Measurements from ENCODE around the gene DKK3.

The DKK3 gene

GRCh38 chr11:11983427-11983826 lies 25.0 kb downstream of the DKK3 start:
- H3K27ac Mint-ChIP-seq: no peak overlapping the region
- no peaks in the 10 kb centered on the region for H3K36me3 Mint-ChIP-seq
- no peak overlapping the region for H3K4me3 Mint-ChIP-seq
- H3K9me3 Mint-ChIP-seq: peaks cover under 1% of the 10 kb centered on the region
- H3K27me3 Mint-ChIP-seq: peaks cover 16% of the 10 kb centered on the region
- peaks cover 2% of the 10 kb centered on the region for H3K4me1 Mint-ChIP-seq
- no peak for ATAC-seq

GRCh38 chr11:11982975-11983374 lies 25.5 kb downstream of the DKK3 start:
- H3K9me3 Mint-ChIP-seq: peaks cover 4% of the 10 kb centered on the region
- H3K36me3 Mint-ChIP-seq: no peaks in the 10 kb centered on the region
- no peak overlapping the region for H3K4me3 Mint-ChIP-seq
- peaks cover 4% of the 10 kb centered on the region for H3K4me1 Mint-ChIP-seq
- no peak for ATAC-seq
- peaks cover 16% of the 10 kb centered on the region for H3K27me3 Mint-ChIP-seq
- H3K27ac Mint-ChIP-seq: no peak overlapping the region

DNA sequence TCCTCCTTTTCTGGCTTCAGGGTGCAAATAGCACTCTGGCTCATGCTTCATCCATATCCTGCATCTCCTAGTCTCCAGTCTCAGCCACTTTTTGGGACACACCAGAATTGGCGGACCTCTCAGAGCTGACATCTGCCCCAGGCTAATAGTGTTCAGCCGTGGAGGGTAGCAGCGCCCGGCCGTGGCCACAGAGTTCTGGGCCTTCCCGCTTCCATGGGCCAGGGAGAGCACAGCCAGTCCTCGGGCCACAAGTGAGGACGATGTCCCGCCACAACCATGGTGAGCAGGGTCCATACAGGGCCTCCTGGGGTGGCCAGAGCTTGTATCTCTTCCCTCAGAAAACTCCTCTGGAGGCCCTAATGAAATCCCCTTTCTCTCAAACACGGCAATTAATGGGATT lies 26.0 kb downstream of the DKK3 start:
- Mint-ChIP-seq H3K9me3 (peaks cover 4% of the 10 kb centered on the region), H3K4me1 (peaks cover 4% of the 10 kb centered on the region)
- ATAC-seq: no peak

GRCh38 chr11:11981840-11982239 lies 26.6 kb downstream of the DKK3 start:
- H3K27me3 Mint-ChIP-seq: peaks cover 16% of the 10 kb centered on the region
- H3K4me3 Mint-ChIP-seq: no peak overlapping the region
- no peak overlapping the region for H3K27ac Mint-ChIP-seq
- no peak for ATAC-seq
- no peaks in the 10 kb centered on the region for H3K36me3 Mint-ChIP-seq
- peaks cover 4% of the 10 kb centered on the region for H3K9me3 Mint-ChIP-seq
- peaks cover 4% of the 10 kb centered on the region for H3K4me1 Mint-ChIP-seq

More for the DNA sequence above, 26.0 kb downstream of the DKK3 start:
- no peaks in the 10 kb centered on the region for H3K36me3 Mint-ChIP-seq
- peaks cover 16% of the 10 kb centered on the region for H3K27me3 Mint-ChIP-seq
- H3K4me3 Mint-ChIP-seq: no peak overlapping the region
- no peak overlapping the region for H3K27ac Mint-ChIP-seq

- Mint-ChIP-seq H3K4me1 (peaks cover 4% of the 10 kb centered on the region), H3K4me3 (no peak overlapping the region), H3K9me3 (peaks cover 4% of the 10 kb centered on the region), H3K36me3 (no peaks in the 10 kb centered on the region), H3K27ac (no peak overlapping the region), H3K27me3 (peaks cover 16% of the 10 kb centered on the region)
- no peak for ATAC-seq
Observed at GRCh38 chr11:11981364-11981763, 27.1 kb downstream of the DKK3 start.

DNA sequence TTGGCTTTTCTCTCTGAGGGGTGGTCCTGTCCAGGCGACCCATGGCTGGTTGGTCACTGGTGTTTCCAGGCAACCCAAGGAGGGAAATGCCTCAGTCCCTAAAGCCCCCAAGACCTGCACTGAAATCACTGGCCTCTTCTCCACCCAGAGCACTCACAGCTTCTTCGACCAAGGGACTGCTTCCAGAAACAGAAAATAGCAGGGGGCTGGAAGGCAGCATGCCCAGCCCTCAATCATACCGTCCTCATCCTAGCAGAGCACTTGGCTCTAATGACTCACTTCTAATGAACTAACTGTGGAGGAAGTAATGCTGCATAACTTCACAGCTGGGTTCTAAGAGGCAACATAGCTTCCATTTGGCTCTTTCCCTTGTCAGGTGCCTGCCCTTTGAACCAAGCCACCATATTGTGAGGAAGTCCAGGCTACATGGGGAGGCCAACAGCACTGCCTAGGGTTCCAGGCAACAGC lies 27.6 kb downstream of the DKK3 start:
- peaks cover 16% of the 10 kb centered on the region for H3K27me3 Mint-ChIP-seq
- H3K4me3 Mint-ChIP-seq: no peak overlapping the region
- H3K9me3 Mint-ChIP-seq: peaks cover 4% of the 10 kb centered on the region
- peaks cover 4% of the 10 kb centered on the region for H3K4me1 Mint-ChIP-seq
- no peak overlapping the region for H3K27ac Mint-ChIP-seq
- no peak for ATAC-seq
- H3K36me3 Mint-ChIP-seq: no peaks in the 10 kb centered on the region

- Mint-ChIP-seq H3K27ac (no peak overlapping the region), H3K27me3 (peaks cover 16% of the 10 kb centered on the region), H3K4me1 (peaks cover 4% of the 10 kb centered on the region), H3K9me3 (peaks cover 4% of the 10 kb centered on the region), H3K36me3 (no peaks in the 10 kb centered on the region), H3K4me3 (no peak overlapping the region)
- ATAC-seq: no peak
Observed at GRCh38 chr11:11980200-11980599, 28.2 kb downstream of the DKK3 start.

GRCh38 chr11:11979488-11980117 lies 28.8 kb downstream of the DKK3 start:
- H3K4me3 Mint-ChIP-seq: no peak overlapping the region
- ATAC-seq: no peak
- peaks cover 4% of the 10 kb centered on the region for H3K4me1 Mint-ChIP-seq
- peaks cover 16% of the 10 kb centered on the region for H3K27me3 Mint-ChIP-seq
- H3K9me3 Mint-ChIP-seq: peaks cover 4% of the 10 kb centered on the region
- H3K27ac Mint-ChIP-seq: no peak overlapping the region
- H3K36me3 Mint-ChIP-seq: no peaks in the 10 kb centered on the region

GRCh38 chr11:11978792-11979487 lies 29.5 kb downstream of the DKK3 start:
- Mint-ChIP-seq H3K4me3 (no peak overlapping the region), H3K9me3 (peaks cover 4% of the 10 kb centered on the region), H3K36me3 (no peaks in the 10 kb centered on the region), H3K27me3 (peaks cover 16% of the 10 kb centered on the region), H3K27ac (no peak overlapping the region), H3K4me1 (peaks cover 4% of the 10 kb centered on the region)
- no peak for ATAC-seq

GRCh38 chr11:11978098-11978637 lies 30.3 kb downstream of the DKK3 start:
- Mint-ChIP-seq H3K27ac (no peak overlapping the region), H3K4me1 (peaks cover 4% of the 10 kb centered on the region), H3K27me3 (peaks cover 16% of the 10 kb centered on the region), H3K9me3 (peaks cover 4% of the 10 kb centered on the region), H3K36me3 (no peaks in the 10 kb centered on the region), H3K4me3 (no peak overlapping the region)
- ATAC-seq: no peak

DNA sequence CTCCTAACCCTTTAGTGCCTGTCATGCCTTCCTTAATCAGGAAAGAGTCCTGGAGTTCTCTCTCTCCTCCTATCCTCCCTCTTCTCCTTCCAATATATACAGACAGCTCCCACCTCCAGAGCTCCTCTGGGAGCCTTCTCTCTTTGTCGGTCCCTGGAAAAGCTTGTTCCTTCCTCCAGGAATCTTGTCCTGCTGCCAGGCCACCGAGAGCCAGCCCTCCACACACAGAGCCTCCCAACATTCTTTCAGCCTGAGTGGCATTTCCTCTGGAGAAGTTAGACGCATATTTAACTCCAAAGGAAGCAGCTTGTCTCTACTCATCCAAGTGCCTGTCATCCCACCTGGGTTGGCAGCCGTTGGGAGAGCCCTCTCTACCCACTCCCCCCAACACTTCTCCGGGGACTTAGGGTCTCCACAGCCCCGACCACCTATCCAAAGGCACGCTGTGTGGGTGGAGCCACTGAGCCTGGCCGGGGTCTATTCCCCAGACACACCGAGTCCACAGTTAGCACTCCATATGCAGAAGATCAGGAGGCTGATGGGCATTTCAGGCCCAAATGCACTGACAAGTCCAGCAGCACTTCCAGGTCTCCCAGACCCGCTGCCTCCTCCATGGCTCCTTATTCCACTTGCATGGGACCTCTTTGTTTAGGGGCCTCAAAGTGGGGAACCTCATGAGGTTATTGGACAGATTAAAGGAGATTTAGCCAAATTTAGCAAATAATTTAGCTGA lies 31.1 kb downstream of the DKK3 start:
- no peak for ATAC-seq
- Mint-ChIP-seq H3K27me3 (peaks cover 12% of the 10 kb centered on the region), H3K9me3 (peaks cover 4% of the 10 kb centered on the region), H3K27ac (no peak overlapping the region), H3K4me1 (peaks cover 4% of the 10 kb centered on the region), H3K4me3 (no peak overlapping the region), H3K36me3 (no peaks in the 10 kb centered on the region)

DNA sequence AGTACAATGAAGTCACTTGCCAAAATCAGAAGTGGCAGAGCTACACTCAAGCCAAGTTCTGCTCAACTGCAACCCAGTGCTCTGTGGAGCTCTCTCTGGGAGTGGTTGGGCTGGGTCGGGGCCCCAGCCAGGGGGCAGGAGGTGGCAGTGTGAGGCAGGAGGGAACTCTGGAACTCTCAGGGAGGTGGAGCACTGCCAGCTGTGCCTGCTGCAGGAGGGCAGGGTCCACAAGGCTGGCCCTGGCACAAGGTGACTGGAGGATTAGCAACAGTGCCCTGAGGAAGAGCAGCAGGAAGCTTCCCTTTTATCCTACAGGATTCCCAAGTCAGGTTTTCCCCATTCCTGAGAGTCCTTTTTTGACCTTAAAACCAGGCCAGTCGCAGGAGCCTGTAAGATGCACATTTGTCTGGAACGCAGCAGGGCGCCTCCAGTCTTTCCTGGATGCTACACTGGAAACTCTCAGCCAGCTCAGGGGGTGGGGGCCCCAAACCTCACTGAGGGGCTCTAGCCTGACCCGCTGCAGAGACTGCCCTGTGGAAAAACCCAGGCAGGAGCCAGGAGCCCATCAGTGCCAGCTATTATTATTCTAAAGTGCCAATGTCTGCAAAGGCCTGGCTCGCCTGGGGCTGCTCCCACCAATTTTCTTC lies 31.8 kb downstream of the DKK3 start:
- no peak overlapping the region for H3K4me3 Mint-ChIP-seq
- no peaks in the 10 kb centered on the region for H3K36me3 Mint-ChIP-seq
- no peak for ATAC-seq
- H3K4me1 Mint-ChIP-seq: peaks cover 4% of the 10 kb centered on the region
- H3K9me3 Mint-ChIP-seq: peaks cover 4% of the 10 kb centered on the region
- peaks cover 5% of the 10 kb centered on the region for H3K27me3 Mint-ChIP-seq
- no peak overlapping the region for H3K27ac Mint-ChIP-seq

GRCh38 chr11:11975201-11976092 lies 33.0 kb downstream of the DKK3 start:
- Mint-ChIP-seq H3K36me3 (no peaks in the 10 kb centered on the region), H3K4me3 (no peak overlapping the region), H3K27me3 (no peaks in the 10 kb centered on the region), H3K4me1 (peaks cover 4% of the 10 kb centered on the region), H3K27ac (no peak overlapping the region), H3K9me3 (peaks cover 4% of the 10 kb centered on the region)
- ATAC-seq: peak; percentile 37

- Mint-ChIP-seq H3K4me1 (peaks cover 4% of the 10 kb centered on the region), H3K9me3 (peaks cover 4% of the 10 kb centered on the region), H3K4me3 (no peak overlapping the region), H3K27ac (no peak overlapping the region), H3K36me3 (no peaks in the 10 kb centered on the region), H3K27me3 (peaks cover 2% of the 10 kb centered on the region)
- ATAC-seq: no peak
Observed at GRCh38 chr11:11973866-11974265, 34.6 kb downstream of the DKK3 start.
